Coronary artery (tissue), 2 donors: Measurements from ENCODE around the gene VARS1.

Experiments
- DNase-seq: peaks from one replicate; pipeline ENCODE4 v3.0.0-alpha.2; 2017; ENCODE audit warnings: low spot score
- H3K27ac ChIP-seq, 2 donors: fragments of 200-600 bp; sonication (generic); one replicate each; pipeline ENCODE4 v1.5.1; 2016 to 2019
- H3K4me3 ChIP-seq: fragments of 200-600 bp; sonication (generic); 2 replicates; pipeline ENCODE4 v1.5.1; 2016; ENCODE audit warnings: mild to moderate bottlenecking, moderate library complexity
- TF ChIP-seq, protein P1 (sequence below): fragments of 200-600 bp; sonication (generic); IDR thresholded peaks from one replicate; pipeline ENCODE4 v1.5.1; 2019; ENCODE audit warnings: antibody characterized with exemption

Gene VARS1

DNA sequence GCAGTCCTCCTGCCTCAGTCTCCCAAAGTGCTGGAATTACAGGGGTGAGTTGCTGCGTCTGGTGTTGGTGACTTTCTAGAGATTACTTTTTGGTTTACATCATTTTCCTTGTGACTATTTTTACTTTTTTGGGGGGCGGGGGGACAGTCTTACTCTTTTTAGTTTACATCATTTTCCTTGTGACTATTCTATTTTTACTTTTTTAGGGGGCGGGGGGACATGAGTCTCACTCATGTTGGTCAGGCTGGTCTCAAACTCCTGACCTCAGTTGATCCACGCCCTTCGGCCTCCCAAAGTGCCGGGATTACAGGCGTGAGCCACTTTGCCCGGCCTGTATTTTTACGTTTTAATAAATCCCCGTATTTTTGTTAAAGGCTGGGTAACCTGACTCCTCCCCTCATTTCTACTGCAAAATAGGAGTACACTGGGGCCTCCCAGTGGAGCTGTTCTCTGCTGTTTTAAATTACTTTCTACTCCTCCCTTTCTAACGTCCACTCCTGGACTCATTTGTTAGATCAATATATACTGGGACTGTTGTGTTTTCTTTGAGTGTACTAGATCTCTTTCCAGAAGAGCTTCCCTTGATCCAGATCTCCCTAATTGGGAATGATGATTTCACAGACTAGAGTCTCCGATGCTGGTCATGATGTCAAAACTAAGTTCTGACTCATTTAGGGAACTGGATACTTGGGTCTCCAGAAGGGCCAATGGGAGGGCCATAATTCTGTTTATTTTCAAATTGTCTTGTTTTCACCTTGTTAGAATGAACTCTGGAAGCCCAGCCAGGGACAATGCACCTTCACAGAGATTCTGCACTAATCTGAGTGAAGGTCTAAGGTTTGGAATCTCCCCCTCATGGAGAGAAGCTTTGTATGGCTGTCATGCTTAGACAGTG lies 41.2 kb upstream of the VARS1 start:
- TF ChIP-seq, protein P1, sequence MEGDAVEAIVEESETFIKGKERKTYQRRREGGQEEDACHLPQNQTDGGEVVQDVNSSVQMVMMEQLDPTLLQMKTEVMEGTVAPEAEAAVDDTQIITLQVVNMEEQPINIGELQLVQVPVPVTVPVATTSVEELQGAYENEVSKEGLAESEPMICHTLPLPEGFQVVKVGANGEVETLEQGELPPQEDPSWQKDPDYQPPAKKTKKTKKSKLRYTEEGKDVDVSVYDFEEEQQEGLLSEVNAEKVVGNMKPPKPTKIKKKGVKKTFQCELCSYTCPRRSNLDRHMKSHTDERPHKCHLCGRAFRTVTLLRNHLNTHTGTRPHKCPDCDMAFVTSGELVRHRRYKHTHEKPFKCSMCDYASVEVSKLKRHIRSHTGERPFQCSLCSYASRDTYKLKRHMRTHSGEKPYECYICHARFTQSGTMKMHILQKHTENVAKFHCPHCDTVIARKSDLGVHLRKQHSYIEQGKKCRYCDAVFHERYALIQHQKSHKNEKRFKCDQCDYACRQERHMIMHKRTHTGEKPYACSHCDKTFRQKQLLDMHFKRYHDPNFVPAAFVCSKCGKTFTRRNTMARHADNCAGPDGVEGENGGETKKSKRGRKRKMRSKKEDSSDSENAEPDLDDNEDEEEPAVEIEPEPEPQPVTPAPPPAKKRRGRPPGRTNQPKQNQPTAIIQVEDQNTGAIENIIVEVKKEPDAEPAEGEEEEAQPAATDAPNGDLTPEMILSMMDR, result no peak
- no peak for DNase-seq
- H3K4me3 ChIP-seq, result peak overlapping the region; percentile 83
- peak overlapping the region; percentile 50 to 89 for H3K27ac ChIP-seq

GRCh38 chr6:31836047-31836473 lies 40.5 kb upstream of the VARS1 start:
- TF ChIP-seq, protein P1, result no peak

GRCh38 chr6:31834367-31835250 lies 39.1 kb upstream of the VARS1 start:
- peak overlapping the region; percentile 89 to 96 for H3K27ac ChIP-seq
- TF ChIP-seq, protein P1, result no peak
- DNase-seq, result peak; percentile 92
- H3K4me3 ChIP-seq, result peak overlapping the region; percentile 83

More at GRCh38 chr6:31836047-31836473, 40.5 kb upstream of the VARS1 start:
- peak overlapping the region; percentile 50 to 89 for H3K27ac ChIP-seq
- H3K4me3 ChIP-seq, result peak overlapping the region; percentile 83
- no peak for DNase-seq

- H3K4me3 ChIP-seq, result peak overlapping the region; percentile 86
- TF ChIP-seq, protein P1, result no peak
- peak overlapping the region in 1 of 2 donors; percentile 91 for H3K27ac ChIP-seq
- DNase-seq, result no peak
Measured at GRCh38 chr6:31831350-31832215, 36.0 kb upstream of the VARS1 start.

DNA sequence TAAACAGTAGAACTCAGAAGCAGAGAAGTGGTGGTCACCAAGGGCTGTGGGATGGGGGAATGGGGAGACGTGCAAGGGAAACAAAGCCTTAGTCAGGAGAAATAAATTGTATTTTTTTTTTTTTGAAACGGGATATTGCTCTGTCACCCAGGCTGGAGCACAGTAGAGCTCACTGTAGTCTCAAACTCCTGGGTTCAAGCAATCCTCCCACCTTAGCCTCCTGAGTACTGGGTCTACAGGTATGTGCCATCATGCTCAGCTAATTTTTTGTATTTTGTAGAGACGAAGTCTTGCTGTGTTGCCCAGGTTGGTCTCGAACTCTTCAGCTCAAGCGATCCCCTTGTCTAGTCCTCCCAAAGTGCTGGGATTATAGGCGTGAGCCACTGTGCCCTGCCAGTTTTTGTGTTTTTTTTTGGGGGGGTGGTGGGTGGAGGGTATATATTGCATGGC lies 35.4 kb upstream of the VARS1 start:
- DNase-seq, result no peak
- Histone ChIP-seq H3K27ac (peak overlapping the region; percentile 71 to 91), H3K4me3 (peak overlapping the region; percentile 86)
- TF ChIP-seq, protein P1, result no peak

DNA sequence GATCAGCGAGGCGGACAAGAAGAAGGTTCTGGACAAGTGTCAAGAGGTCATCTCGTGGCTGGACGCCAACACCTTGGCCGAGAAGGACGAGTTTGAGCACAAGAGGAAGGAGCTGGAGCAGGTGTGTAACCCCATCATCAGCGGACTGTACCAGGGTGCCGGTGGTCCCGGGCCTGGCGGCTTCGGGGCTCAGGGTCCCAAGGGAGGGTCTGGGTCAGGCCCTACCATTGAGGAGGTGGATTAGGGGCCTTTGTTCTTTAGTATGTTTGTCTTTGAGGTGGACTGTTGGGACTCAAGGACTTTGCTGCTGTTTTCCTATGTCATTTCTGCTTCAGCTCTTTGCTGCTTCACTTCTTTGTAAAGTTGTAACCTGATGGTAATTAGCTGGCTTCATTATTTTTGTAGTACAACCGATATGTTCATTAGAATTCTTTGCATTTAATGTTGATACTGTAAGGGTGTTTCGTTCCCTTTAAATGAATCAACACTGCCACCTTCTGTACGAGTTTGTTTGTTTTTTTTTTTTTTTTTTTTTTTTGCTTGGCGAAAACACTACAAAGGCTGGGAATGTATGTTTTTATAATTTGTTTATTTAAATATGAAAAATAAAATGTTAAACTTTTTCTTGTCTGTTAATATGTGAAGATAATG lies 34.2 kb upstream of the VARS1 start:
- Histone ChIP-seq H3K4me3 (peak overlapping the region; percentile 86), H3K27ac (peak overlapping the region; percentile 71 to 91)
- TF ChIP-seq, protein P1, result no peak
- no peak for DNase-seq
